SHP77 (cell line): ENCODE data around the gene ACADVL.
A peak's percentile ranks its signal among the peaks of the same experiment; 100 is the strongest.

Experiments
- DNase-seq, 2 experiments: peaks; one replicate each; lab custom pipeline; 2025; lab: John Stamatoyannopoulos, UW

ACADVL gene

GRCh38 chr17:7191571-7192270, 28.0 kb upstream of the ACADVL start:
- peak; percentile 36 to 52 for DNase-seq

- no peak for DNase-seq
Measured at GRCh38 chr17:7192271-7192937, 27.3 kb upstream of the ACADVL start.

- no peak for DNase-seq
Measured at GRCh38 chr17:7195971-7196370, 23.8 kb upstream of the ACADVL start.

GRCh38 chr17:7196651-7197401, 22.9 kb upstream of the ACADVL start:
- DNase-seq, result no peak

- no peak for DNase-seq
Measured at GRCh38 chr17:7203391-7203790, 16.3 kb upstream of the ACADVL start.

- DNase-seq, result no peak
Measured at GRCh38 chr17:7204336-7204735, 15.4 kb upstream of the ACADVL start.

GRCh38 chr17:7204828-7205461, 14.8 kb upstream of the ACADVL start:
- DNase-seq, result peak; percentile 94 to 96

GRCh38 chr17:7205561-7205960, 14.2 kb upstream of the ACADVL start:
- no peak for DNase-seq

GRCh38 chr17:7207120-7208001, 12.4 kb upstream of the ACADVL start:
- DNase-seq, result no peak

- no peak for DNase-seq
Measured at GRCh38 chr17:7208027-7208571, 11.6 kb upstream of the ACADVL start.

GRCh38 chr17:7208754-7209460, 10.8 kb upstream of the ACADVL start:
- no peak for DNase-seq

GRCh38 chr17:7211491-7212273, 8.1 kb upstream of the ACADVL start:
- no peak for DNase-seq

GRCh38 chr17:7213895-7214299, 5.8 kb upstream of the ACADVL start:
- peak; percentile 92 to 94 for DNase-seq

- DNase-seq, result peak; percentile 99
Measured at GRCh38 chr17:7214300-7215135, 5.2 kb upstream of the ACADVL start.

- no peak for DNase-seq
Measured at GRCh38 chr17:7215136-7215638, 4.6 kb upstream of the ACADVL start.

- peak; percentile 15 to 34 for DNase-seq
Measured at GRCh38 chr17:7215652-7216180, 4.0 kb upstream of the ACADVL start.

- no peak for DNase-seq
Measured at GRCh38 chr17:7216242-7217112, 3.3 kb upstream of the ACADVL start.
